Embryonic facial prominence (tissue), 1 donor: ENCODE results near the gene DIAPH2.

ENCODE experiments used
- DNase-seq: peaks from one replicate; pipeline ENCODE4 v3.0.0-alpha.2; 2016; ENCODE audit errors: extremely low spot score

DIAPH2 gene

DNA sequence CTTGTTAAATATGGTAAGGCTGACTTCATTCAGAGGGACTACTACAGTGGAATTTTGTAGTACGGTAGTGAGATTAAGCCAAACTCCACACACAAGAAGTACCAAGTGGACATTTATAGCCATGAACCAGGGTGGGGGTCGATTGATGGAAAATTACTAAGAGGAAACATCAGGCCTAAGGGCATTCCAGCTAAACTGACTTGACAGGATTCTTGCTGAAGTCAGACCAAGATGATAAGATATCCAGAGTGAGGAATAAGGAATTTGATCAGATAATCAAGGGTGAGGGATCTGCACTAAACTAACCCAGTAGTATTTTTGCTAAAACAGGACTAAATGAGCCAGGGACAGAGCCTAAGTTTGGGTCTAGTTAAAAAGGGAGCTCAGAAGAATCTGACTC, 796.6 kb downstream of the DIAPH2 start:
- no peak for DNase-seq

DNA sequence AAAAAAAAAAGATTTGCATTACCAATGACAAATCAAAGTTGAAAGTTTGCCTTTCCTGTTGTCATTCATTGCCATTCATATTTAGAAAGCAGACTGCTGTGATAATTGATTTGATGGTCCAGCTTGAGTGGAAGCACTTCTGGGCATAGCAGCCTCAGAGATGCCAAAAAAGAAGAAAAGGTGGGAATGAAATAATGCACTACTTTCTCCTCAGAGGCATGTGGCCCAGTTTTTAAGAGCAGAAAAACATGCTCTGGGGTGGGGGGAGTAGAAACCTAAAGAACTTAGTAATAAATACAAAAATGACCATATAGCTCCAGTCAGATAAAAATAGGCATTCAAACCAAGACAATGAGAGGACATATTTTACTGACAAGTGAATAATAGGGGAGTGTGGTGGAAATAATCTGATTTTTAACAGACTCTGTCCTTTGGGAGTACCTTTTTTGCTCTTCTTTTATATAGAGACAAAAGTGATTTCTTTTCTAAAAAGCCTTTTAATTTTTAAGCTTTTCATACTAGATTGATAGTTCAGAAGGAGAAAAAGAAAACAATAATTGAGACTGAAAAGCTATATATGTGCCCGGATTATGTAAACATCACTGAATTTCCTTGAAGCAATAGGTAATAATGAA, 798.1 kb downstream of the DIAPH2 start:
- DNase-seq = no peak

DNA sequence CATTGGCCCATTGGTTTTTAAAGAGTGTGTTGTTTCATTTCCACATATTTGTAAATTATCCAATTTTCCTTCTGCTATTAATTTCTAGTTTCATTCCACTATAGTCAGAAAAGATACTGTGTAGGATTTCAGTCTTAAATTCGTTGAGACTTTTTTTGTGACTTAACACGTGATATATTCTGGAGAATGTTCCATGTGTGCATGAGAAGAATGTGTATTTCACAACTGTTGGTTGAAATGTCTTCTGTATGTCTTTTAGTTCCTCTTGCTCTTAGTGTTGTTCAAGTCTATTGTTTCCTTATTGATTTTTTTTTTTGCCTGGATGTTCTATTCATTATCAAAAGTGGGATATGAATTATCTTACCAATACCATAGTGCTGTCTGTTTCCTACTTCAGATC, 806.0 kb downstream of the DIAPH2 start:
- no peak for DNase-seq

DNA sequence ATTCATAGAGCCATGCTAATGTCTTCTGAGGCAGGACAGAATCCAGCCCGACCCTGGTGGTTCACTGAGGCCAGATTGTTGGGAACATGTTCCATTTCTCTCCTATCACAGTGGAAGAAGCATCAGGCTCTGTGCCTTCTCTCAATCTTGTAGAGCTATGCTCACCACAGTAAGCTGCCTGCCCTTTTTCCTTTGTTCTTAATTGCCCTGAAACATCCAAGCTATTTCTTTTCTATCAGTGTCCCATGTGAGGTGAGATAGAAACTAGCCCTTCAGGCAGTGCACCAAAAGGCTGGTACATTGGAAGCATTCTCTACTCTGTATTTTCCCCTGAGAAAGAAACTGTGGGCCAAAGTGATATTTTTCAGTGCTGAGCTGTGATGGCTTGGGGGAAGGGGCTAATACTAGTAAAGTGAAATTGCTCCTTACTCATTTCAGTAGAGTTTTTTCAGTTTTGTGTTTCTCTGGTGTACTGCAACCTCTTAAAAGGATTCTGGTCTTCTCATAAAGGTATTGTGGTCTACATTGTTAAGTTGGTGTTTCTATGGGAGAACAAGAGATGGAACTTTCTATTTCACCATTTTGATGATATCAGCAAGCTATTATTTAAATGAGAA, 810.2 kb downstream of the DIAPH2 start:
- no peak for DNase-seq

DNA sequence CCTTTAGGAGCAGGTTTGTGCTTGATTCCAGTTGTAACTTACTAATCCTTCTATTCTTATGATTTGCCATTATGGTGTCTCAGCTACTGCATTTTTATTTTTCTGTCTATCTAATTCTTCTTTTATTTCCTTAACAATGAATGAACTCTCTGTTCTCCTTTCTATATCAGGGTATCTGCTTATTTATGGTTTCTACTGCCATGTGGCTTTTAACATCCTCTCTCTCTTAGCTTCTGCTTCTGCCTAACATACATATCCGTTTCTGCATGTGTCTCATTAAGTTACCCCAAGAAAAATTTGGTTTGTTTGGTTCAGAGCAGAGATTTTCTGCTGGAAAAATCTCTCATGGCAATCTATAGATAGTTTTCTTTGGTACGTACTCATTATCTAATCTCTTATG, 813.5 kb downstream of the DIAPH2 start:
- DNase-seq = no peak

DNA sequence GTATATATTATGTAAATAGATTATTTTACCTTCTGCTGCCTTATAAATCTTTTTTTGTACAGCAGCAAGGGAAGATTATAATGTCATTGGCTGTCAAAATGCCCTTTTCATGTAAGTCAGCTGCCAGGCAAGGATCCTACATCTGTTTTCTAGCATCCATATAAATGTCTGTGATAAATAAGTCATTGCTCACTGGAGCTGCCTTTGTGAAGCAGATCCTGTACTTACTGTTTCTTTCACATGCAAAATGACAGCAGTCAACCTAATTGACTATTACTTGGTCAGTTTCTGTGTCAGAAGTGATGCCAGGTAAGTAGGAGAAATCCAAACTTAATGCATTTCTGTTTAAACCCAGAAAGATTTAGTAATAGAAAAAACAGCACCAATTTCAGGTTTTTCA, 819.8 kb downstream of the DIAPH2 start:
- DNase-seq = no peak

DNA sequence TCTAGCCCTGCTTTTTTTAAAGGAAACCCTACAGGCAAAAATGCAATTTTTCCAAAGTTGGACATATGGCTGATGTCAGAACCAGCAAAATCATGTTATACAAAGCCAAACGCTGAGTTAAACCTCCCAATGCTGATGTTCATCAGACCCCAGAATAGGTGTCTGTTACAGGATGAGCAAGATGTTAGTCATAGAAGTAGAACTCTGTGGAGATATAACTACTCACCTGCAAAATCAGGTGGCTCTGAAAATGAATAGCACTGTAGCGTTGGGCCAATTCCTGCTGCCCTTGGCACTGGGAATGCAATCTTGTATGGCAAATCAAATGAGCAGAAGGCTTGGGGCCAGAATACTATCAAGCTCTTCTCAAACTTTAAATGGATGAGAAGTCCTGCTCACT, 833.1 kb downstream of the DIAPH2 start:
- DNase-seq = no peak

DNA sequence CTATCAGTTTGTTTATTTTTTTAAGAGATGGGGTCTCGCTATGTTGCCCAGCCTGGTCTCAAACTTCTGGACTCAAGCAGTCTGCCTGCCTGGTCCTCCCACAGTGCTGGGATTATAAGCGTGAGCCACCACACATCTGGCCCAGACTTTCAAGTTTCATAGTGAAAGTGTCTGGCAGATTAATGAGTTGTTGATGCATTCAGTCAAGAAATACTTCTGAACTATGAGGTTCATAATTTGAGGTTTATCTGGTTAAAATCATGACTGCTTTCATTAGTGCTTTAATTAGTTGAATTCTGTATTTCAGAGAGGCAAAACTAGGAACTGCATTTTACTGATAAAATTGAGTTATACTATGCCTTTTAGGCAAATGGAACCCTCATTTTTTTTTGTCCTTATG, 837.7 kb downstream of the DIAPH2 start:
- DNase-seq = no peak

DNA sequence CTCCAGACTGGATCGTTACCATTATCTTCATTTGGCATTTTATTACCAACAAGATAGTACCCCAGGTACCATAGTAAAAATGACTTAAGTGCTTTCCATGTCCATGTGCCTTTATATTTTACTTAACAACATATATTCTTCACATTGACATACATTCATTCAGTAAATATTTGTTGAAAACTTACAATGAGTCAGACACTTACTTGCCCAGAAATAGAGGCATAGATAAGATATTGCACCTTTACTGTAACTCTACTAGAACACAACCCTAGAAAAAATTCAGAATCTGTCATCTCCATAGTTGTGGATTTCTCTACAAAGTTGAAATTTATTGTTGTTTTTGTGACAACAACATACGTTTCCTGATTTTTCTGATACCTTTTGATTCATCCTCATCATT, 839.7 kb downstream of the DIAPH2 start:
- no peak for DNase-seq

DNA sequence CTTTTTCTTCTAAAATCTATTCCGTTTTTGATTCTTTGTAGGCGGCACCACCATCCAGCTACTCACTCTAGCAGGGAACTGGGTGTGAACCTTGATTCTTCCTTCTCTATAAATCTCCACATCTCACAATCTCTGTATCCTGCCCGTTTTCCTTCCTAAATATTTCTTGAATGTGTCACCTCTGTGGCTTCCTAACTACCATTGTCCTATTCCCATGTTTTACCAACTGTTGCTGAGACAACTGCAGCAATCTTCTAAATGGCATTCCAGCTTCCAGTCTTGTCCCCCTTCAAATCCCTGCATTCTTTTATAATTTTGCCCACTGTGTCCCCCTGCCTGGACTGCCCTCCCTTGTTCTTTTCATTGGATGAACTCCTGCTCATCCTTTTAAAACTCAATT, 840.4 kb downstream of the DIAPH2 start:
- no peak for DNase-seq

DNA sequence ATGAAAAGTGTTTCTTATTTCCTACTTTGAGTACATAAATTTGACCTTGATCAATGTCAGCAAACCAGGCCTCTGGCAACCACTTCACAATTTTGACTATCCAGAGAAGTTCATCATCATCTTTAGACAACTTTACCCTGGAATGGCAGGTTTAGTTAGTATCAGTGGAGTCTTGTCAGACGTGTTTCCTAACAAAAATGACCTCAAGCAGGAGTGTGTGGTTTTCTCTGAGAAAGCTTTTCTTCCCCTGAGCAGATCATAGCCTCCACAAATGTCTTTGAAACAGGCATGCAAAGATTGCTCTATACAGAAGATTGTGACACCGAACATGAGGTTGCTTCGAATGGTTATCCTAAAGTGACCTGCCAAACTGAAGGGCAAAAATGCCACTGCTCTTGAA, 841.3 kb downstream of the DIAPH2 start:
- DNase-seq = no peak

DNA sequence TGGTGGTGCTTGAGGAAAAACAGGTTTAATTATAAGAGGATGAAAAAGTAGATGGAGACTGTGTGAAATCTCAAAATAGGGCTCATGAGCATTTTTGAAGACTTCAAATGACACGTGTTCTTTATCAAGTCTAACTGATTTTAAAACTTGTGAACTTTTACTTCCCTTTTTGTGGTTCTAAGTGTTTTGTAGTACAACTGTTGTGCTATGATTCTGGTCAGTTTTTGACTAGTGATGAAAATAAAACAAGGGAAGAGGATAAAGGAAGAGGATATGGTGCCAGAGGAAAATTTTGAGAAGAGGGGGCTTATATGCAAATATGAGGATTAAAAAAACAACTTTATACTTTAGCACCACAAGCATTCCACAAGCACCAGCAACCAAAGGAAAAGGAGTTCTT, 843.1 kb downstream of the DIAPH2 start:
- DNase-seq = no peak

DNA sequence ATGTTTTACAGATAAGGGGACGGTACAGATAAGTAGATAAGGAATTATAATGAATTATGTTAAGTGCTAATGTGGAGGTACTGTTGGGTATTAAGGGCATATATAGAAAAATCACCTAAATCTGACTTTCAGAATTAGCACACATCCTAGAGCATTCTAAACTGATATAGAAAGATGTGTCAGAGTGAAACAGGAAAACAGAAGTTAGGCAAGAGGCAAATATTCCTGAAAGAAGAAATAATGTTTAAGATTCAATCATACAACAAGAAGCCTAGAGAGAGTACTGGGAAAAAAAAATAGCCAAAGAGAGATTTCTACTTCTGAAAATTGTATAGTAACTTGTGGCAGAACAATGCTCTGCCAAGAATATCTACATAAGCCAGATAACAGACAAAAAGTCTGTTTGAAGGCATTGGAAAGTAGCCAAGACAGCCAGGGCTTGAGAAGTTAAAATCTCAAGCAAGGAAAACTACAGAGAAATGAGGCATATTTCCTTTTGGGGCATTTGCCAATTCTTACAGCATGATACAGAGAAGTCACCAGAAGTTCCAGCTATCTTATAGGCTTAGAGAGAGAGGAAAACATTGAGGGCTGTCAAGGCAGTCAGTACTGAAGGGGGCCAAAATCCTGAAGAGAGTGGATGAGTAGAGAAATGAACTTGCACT, 845.0 kb downstream of the DIAPH2 start:
- DNase-seq = no peak

DNA sequence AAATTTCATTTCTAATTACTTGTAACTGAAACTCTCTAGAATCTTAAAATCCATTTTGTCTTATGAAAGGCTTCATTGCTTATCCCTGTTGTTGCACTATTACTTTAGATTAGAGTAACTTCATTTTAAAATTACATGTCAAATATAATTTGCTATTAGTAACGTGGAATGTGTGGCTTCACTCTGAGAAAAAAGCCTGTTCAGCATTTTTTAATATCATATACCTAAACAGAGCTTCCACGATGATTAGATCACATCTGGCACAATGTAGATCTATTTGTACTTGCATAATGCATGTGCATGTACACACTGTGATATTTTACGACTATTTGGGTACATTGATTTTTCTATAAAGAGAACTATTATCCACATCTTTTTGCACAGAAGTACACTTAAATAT, 847.2 kb downstream of the DIAPH2 start:
- no peak for DNase-seq

DNA sequence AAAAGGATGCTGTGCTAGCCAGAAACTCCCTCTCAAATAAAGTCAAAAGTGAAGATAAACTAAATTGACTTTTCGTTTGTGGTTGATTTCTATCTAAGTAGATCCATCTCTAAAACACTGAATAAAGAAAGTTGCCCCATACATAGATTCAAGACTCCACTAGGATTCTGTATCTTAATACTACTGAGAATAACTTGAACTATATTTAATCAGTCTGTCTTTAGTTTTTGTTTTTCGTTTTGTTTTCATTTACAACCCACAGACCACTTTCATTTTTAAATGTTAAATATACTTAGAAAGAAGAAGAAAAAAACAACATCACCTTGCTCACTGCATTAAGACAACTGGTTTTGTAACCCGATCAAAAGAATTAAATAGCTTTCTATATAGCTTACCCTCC, 854.1 kb downstream of the DIAPH2 start:
- DNase-seq = no peak

DNA sequence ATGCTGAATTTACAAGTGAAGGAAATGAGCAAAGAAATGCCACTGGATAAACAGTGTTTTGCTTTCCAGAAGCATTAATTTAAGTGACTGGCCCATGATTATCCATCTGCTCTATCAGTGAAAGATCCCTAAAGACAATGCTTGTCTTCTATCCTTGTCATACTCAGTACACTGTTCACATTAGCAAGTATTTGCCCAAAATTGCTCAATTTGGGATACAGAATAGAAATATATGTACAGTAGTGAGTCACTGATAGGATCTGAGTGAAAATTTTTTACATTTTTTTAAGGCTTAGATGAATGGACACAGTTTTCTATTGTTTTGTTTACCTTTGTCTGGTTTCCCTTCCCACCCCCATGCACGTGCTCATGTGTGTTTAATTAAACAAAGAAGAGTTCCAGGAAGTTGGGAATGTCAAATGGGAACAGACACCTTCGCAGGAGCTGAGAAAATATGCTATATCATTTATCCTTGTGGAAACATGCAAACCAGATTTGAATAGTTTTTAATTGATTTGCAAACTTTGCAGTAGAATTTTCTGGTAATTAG, 855.4 kb downstream of the DIAPH2 start:
- DNase-seq = no peak

DNA sequence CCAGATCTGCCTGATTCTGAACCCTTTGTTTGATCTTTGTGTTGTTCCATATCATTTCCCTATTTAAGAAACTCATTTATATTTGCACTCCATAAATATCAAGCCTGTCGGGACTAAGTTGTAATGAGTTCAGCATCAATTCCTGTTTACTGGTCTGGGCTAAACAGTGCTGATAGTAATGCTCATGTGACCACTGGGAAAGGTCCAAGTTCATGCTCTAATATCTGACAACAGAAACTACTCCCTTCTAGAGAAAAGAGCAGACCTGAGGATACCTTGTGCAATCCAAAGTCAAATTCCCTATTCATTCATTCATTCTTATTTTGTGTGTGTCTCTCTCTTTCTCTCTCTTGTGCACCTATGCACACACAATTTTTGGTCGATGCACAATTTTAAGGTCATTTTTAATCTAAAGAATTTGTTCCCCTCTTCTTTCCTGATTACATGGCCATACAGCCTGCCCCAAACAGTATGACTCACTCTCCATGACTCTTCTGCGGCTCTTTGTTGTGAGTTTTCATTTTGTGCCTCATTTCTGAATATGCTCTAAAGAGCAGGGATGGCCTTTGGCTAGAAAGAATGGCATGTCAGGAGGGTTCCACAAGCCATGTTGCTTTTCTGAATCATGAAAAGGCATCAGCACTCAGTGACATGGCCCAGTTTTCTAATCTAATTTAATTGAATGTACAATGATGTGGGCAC, 863.4 kb downstream of the DIAPH2 start:
- DNase-seq = no peak

DNA sequence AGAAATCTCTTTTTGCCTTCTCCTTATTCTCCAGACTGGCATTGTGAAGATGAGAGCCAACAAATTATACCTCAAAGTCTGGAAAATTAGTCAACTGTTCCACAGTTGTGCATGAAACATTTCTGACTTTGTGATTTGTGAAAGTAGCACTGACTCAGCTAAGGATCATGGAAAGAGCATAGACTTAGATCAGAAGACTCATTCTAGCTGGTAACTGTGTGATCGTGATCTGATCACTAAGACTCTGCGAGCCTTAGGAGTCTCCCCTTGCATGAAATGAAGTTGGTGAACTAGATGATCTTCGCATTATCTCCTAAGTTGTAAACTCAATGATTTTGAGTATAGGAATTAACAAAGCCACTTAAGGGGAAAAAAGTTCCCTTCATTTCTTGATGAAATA, 867.2 kb downstream of the DIAPH2 start:
- no peak for DNase-seq

DNA sequence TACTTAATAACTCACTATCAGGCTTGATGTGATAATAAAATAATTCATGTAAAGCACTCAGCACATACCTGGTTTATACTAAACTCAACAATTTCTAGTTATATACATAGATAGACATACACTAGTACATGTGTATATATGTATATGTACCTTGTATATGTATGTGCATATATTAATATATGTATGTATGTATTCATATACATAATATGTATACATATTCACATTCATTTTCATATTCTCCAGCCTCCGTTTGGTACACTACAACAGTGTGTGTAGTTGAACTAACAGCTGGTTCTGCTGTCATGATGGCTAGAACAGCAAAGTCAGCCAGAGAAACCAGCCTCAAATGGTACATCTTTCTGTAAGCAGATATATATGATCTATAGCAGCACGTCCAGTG, 869.2 kb downstream of the DIAPH2 start:
- no peak for DNase-seq

DNA sequence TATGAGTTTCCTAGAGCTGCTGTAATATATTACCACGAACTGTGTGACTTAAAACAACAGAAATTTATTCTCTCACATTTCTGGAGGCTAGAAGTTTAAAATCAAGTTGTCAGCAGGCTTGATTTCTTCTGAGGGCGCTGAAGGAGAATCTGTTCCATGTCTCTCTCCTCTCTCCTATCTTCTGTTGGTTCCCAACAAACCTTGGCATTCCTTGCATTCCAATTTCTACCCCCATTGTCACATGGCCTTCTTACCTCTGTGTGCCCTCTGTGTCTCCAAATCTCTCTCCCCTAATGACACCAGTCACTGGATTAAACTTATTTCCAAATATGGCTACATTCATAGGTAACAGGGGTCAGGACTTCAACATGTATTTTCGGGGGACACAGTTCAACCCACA, 871.7 kb downstream of the DIAPH2 start:
- no peak for DNase-seq

DNA sequence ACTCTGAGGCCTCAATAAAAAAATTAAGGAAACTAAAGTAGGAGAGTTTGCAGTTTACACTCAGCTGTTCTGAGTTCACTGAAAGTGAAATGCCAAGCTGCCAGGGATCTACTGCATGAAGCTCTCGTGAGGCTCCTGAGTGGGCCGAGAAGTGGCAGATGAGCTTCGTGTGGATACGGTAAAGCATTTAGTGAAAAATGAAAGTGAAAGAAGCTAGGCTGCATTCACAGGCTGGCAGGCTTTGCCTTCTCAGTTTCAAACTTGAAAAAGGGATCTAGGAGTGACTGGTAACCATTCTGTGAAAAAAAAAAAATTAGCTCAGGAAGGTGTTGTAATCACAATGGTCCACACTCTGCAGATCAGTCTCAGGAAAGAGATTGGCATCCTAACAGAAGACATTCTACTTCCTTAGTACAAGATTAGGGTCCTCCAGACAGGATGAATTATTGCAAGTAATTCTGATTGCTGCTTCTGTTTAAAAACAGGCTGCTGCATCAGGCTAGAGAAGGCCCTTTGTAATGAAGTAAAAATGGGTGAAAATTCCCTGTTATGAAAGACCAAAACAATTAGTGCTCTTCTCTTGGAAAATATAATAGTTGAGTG, 879.0 kb downstream of the DIAPH2 start:
- no peak for DNase-seq

DNA sequence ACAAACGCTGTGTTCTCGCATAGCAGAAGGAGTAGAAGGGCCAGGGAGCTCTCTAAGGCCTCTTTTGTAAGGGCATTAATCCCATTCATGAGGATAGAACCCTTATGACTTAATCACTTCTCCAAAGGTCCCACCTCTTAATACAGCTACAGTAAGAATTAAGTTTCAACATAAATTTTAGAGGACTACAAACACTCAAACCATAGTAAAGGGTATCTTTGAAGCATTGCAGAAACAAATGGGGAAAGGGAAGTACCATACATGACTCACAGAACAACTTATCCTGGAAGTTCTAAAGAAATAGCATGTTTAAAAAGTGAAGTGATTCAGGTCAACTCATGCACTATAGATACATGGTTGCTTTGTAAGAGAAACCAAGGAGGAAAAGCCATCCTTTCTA, 879.9 kb downstream of the DIAPH2 start:
- DNase-seq = no peak
